Islet precursor cell (in vitro differentiated cells): ENCODE results near the gene ZNRF2.

Experiments used
- DNase-seq: peaks from one replicate; pipeline ENCODE4 v3.0.0-alpha.2; 2018

ZNRF2 gene

DNA sequence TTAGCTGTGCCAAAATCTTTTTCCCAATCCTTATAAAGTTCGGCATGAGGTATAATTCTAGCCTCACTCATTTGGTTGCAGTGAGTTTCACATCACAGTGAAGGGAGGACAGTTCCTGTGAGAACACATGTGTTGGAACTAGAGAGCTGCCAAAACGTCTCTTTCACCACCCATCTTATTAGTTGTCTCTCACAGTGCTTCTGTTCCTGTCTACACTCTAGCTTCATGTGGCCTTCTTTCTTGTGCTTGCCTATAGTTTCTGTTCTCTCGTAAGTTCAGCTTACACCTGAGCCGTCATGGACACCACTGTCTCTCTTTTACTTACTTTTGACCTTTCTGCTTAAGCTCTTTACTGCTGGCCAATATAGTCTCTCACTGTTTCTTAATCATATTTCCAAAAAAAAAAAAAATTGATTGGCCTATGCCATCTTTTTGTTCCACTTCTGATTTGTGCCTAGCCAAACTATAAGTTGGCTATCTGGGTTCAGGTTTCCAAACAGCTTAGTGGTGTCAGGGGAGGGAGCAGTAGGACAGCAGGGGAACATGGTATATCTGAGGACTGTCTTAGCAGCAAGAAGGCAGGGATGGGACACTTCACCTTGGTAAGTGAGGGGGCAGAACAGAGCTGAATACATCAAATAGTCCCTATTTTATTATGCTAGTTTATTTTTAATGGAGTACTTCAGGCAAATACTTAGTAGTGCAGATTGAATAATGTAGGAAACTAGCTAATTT lies 38.0 kb downstream of the ZNRF2 start:
- no peak for DNase-seq

DNA sequence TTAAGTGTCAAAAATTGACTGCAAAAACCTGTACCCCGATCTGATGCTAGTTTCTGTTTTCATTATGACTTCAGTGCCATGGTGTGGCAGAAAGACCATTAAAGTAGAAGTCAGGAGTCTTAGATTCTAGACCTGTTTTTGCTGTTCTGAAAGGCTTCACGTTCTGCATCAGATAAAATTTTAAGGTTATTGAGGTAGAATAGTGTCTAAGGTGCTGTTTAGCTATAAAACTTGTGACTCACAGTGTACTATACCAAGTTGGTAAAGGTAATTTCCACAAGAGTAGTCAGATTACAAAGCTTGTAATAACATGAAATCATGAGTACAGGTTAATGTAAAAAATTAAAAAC lies 38.6 kb downstream of the ZNRF2 start:
- no peak for DNase-seq

DNA sequence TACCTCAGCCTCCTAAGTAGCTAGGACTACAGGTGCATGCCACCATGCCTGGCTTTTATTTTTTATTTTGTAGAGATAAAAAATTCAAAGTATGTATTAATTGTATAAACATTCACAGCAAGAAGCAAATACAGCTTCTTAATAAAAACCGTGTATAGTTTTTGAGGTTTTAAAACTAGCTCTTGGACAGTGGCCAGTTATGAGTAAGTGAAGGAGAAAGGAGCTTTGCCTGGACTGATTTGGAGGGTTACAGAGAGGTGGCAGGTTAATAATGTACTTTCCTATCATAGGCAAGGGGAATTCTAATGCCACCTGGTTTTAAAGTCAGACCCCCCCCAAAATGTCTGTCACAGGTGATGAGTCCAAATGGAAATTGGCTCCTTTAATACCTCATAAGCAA lies 43.4 kb downstream of the ZNRF2 start:
- no peak for DNase-seq

DNA sequence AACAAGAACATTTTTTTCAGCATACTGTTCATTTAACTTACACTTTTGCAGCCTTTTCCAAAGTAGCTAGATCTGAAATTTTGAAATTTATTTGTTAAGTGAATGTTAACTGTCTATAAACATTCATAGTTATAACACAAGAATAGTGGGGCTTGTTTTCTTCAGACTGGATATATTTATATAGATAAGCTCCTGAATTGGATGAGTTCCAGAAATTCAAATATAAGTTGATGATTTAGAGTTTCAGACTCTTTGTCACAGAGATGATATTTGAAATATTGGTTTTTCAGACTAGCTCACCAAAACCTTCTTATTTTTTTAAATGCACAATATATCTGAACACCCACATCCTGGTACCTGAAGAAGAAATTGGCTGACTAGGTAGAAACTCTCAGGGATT lies 44.0 kb downstream of the ZNRF2 start:
- DNase-seq = no peak

DNA sequence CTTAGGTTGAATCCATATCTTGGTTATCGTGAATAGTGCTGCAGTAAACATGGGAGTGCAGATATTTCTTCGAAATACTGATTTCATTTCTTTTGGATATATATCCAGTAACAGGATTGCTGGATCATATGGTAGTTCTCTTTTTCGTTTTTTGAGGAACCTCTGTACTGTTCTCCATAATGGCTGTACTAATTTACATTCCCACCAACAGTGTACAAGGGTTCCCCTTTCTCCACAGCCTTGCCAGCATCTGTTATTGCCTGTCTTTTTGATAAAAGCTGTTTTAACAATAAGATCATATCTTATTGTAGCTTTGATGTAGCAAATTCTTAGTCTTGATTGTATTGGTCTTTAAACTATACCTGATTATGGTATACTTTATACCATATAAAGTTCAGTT lies 45.3 kb downstream of the ZNRF2 start:
- no peak for DNase-seq

DNA sequence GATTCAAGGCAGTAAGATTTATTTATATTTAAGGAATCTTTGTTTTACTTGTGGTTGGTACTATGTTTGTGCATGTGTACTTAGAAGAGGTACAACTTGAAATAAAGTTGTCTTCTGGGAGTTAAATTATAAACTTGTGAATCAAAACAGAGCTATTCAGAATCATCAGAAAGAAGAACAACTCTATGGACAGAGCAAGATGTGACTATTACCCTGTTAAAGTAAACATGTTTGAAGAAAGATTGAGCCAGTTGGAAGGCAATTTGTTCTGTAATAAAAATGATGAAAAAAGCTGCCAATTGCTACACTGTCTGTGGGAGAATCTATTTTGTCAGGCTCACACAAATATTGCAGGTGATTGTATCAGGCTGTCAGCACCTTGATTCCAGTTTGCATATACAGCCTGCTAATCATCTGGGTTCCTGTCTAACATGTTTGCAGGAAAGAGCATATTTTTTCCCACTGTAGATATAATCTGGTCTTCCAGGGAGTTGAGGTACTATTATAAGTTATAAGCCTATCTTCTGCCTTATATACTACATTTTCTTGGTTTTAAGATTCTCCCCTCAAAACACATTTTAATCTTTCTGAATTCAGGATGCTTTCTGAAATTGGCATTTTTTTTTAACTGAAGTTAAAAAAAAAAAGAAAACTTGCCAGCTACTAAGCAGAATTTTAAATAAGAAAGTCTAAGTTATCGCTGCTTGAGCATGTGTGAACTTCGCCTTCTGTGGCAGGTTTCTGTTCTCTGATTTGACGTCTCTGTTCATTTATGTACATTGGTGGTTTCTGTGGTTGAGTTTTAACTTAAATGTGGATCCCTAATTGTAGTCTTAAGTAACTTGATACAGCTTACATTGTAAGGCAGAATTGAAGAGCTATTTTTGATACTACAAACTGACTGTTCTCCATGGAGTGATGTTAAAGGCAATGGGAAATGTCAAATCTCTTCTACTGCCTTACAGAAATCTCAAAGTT lies 46.0 kb downstream of the ZNRF2 start:
- no peak for DNase-seq

DNA sequence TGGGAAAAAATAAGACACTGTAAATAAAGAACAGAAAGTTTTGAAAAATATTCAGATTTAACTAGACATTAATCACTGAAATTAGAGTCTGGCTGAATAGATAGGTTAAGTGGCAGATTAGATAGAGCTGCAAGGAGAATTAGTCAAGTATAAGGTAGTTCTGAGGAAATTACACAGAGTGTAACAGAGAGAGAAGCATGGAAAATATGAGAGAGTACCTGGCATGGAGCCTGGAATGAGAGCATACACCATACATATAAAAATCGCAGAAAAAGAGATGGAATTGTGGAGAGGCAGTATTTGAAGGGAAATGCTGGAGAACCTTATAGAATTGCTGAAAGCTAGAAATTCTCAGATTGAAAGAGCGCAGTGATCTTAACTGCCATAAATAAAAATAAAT lies 46.9 kb downstream of the ZNRF2 start:
- no peak for DNase-seq

DNA sequence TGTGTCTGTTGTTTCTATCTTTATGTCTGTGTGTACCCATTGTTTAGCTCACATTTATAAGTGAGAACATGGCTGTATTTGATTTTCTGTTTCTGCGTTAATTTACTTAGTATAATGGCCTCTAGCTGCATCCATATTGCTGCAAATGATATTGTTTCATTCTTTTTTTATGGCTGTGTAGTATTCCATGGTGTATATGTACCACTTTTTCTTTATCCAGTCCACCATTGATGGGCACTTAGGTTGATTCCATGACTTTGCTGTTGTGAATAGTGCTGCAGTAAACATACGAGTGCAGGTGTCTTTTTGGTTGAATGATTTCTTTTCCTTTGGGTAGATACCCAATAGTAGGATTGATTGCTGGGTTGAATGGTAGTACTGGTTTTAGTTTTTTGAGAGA lies 48.2 kb downstream of the ZNRF2 start:
- no peak for DNase-seq

DNA sequence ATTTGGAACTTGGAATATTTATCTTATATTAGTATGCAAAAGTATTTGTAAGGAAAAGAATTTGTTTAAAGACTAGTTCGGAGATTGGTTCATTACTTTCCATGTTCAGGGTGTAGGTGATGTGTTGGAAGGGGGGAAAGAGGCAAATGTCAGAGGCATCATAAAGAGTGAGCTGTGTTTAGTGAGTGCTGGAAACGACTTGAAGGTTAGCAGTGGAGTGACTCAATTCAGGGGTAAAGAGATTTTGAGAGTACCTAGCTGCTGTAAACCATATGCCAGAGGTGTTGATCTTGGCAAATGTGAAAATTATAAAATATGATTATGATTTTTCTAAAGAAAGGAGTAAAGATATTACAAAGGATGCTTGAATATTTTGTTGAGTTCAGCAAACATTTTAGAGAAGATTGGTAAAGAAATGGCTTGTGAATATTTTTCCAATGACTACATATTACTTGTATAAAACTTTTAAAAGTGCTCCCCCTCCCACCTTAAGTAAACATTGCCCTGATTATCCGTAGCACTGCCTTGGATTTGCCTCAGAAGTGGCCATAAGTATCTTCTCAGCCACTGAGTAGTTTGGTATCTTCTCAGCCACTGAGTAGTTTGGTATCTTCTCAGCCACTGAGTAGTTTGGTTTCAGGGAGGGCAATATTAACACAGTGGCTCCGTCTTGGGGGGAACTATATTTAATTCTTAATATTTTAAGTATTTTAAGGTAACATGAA lies 51.5 kb downstream of the ZNRF2 start:
- DNase-seq = no peak

DNA sequence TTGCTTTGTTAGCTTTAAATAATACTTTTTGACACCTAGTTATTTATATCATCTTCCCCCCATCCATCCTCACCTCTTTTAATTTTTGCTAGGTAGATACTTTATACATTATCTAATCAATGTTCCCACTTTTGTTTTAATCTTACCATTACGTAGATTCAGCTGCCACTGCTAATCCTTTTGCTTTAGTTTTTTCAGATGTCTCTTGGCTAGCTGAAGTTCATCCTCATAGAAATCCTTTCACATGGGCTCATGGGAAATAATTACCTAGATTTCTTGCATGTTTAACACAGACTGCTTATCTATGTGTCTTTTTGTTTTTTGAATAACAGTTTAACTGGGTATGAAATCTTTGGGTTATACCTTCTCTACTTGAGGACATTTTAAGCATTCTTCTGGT lies 60.1 kb downstream of the ZNRF2 start:
- no peak for DNase-seq

DNA sequence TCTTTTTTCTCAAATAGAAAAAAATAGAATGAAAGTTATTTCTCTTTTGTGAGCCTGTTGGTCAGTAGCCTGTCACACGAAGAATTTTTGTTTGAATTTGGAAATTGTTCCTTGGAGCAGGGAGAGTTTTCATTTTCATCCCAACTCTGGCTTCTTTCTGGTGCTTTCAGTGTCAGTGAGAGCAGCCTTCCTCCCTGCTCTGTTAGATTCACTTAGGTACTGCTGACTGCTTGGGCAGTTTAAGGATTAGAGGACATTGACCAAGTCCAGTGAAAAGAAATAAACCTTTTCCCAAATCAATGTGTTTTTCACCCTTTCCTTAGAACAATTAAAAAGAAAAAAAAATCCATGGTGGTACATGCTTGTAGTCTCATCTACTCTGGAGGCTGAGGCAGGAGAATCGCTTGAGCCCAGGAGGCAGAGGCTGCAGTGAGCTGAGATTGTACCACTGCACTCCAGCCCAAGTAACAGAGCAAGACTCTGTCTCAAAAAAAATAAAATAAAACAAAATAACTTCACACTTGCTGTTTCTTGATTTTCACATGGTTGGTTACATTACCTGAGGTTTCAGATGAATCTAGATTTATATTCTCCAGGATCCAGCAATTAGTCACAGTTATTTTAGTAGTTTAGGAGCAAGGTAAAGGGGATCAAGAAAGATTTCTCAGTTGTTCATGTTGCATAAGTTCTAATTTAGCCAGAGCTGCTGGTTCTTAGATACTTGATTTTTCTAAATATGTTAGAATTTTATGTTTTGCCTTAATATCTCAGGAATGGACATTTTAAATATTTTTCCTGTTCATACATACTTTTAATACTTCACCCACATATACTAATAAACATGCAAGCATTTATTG lies 63.1 kb downstream of the ZNRF2 start:
- DNase-seq = no peak

DNA sequence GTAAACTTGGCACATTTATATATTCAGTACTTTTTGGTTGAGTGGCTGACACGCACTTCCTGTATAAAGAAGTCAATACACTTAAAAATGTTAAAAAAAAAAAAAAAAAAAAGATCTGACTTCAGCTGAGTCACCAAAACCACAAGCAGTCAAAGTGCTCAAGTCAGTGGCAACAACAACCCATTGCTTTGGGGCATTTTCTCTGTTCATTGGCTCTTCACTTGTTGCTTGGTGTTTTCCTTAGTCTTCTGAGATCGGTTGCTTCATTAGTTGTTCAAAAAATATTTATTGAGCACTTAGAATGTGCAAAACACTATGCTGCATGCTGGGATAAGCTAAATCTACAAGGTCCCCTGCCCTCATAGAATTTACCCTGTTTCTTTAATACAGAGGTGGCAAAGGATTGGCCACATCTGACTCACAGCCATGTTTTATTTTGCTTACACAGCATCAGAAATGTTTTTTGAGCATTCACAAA lies 63.7 kb downstream of the ZNRF2 start:
- peak; percentile 84 for DNase-seq

DNA sequence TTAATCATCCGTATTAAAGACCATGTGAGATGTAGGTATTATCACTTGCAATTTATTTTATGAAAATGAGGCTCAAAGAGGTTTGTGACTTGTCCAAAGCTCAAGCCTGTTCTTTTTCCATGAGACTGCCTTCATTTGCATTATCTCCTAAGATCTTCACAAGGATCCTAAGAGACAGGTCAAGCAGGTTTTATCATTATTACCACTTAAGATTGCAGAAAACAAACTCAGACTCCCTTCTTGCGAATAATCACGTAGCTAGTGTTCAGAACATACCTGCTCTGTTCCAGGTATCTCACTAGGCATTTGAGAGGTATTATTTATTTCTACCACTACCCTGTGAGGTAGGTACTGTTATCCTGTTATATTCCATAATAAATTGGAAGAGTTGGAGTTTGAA lies 64.8 kb downstream of the ZNRF2 start:
- DNase-seq = no peak

DNA sequence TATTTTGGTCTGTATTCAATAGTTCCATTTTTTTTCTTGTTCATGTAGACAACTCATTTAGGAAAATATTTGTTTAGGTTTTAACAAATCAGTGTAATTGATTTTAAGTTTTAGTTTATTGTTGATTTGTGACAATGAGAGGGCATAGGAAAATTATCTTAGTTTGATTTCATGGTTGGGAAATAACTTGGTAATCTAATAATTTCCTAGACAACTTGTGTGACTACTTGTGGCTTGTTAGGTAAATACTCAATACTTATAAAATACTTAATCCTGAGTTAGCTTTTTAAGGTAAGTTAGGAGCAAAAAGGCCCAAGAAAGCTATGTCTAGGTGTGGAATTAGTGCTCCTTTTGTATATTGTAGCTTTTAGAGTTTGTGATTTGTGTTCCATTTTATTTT lies 65.4 kb downstream of the ZNRF2 start:
- no peak for DNase-seq

DNA sequence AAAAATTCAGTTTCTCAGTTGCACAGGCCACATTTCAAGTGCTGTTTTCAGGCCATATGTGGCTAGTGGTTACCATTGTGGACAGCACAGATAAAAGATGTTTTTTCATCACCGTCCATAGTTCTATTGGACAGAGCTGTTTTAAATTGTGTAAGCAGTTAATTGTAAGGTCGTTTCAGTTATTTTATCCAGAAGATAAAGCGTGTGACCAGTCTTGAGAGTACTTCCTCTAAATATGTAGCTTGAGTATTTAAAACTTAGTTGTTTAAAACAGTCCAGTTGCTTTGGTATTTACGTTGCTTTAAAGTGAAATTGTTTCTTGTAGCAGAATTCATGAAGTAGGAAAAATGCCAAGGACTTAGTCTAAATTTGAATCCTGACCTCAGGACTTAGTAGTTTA lies 66.9 kb downstream of the ZNRF2 start:
- DNase-seq = no peak

DNA sequence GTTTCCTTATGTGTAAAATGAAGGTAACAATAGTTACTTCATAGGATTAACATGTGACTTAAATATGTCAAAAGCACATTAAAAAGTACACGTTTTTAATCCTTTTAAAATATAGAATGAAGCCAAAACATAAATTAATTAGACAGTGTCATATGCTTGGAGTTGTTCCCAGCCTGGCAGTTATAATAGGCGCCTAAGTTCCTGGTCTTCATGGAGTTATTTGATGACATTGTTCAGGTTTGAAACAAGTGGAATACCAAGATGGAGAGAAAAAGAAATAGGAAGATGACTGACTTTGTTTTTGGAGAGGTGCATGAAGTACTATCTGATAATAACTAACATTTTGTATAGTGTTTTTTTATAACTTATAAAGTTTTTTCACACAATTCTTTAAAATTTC lies 67.3 kb downstream of the ZNRF2 start:
- DNase-seq = no peak

DNA sequence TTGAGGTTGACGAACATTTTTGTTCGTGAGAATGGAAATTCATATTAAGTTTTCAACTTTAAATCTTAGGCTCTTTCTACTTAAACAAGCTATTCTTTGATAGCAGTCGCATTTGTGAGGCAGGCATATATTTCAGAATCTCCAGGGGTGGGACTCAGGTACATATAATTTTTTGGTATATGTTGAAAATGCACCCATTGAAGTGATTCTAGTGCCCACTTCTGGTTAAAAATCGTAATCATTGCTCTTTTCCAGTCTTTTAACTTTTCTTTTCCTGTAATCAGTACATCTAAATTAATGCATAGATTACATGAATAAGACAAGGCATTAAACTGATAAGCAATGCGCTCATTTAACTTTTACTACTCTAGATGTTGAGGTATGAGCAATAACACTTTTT lies 67.8 kb downstream of the ZNRF2 start:
- DNase-seq = no peak

DNA sequence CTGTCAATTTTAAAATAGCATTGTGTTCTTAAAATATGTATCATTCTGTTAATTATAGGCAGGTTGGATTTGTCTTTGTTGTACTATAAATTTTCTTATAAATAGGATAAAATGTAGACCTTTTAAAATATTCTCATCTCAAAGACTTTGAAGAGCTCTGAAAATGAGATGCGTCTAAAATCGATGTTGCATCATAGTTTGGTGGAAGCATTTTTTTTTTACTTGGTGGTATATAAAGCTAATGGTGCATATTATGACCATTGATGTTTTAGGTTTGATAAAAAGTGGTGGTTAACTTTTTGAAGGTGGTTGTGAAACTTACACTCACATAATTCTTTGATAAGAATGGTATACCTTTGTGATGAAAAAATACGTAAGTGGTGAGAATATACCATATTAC lies 69.1 kb downstream of the ZNRF2 start:
- DNase-seq = no peak

DNA sequence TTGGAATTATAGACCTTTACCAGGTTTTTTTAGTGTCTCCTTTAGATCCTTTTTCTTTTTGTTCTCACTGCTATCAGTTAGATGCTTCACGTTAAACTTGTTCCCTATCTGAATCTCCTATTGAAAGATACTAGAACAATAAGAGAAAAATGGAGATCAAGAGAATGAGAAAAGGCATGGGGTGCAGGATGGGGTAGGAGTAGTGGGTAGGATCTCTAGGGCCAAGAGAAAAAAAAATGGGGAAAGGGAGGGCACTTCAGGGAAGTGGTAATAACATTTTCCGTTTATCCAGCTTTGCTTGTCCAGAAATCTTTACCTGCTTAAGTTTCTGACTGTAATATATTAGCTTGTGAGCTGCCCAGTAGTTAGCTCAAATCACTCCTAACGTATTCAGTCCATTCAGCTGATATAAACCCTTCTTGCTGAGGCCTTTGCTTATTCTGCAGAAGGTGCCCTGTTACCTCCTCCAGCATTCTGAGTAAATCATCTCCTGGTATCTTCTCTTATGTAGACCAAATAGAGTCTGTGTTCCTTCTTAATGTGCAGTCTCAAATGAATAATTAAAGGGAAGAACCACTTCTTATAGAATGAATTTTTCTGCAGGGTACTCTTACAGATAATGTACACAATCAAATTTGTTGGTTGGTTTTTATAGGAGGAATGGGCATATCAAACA lies 69.7 kb downstream of the ZNRF2 start:
- no peak for DNase-seq

DNA sequence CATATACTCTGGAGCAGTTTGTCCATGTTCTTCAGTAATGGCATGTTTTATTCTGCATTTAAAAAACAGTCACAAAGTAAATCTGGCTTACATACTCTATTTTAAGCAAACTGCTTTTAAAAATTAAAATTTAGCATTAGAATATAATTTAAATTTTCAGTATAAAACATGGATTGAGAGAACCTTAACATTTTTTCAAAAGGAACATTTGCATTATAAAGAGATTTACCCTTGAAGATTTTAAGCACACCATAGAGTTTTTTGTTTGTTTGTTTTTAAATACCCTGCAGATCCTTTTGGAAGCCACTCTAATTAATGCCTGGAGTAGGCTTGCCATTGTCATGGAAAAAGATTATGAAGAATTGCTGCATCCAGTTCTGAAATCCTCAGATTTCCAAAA lies 70.4 kb downstream of the ZNRF2 start:
- no peak for DNase-seq

DNA sequence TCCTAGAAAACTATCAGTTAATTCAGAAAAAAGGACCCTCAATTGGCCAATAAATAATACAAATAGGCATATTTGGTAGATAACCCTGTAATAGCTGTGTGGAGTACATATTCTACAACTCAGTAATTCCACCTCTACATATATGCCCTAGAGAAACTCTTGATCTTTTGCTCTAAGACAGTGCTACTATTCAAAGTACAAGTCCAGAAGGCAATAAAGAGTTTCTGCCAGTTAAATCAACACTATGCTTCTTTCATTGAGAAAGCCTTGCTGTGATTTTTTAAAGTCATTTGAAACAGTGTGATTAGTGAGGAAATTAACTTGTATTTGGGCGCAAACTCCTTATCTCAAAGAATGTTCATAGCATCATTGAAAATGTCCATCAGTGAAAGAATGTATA lies 75.6 kb downstream of the ZNRF2 start:
- no peak for DNase-seq
